Measurements from ENCODE around the gene ZNF506.

DNA sequence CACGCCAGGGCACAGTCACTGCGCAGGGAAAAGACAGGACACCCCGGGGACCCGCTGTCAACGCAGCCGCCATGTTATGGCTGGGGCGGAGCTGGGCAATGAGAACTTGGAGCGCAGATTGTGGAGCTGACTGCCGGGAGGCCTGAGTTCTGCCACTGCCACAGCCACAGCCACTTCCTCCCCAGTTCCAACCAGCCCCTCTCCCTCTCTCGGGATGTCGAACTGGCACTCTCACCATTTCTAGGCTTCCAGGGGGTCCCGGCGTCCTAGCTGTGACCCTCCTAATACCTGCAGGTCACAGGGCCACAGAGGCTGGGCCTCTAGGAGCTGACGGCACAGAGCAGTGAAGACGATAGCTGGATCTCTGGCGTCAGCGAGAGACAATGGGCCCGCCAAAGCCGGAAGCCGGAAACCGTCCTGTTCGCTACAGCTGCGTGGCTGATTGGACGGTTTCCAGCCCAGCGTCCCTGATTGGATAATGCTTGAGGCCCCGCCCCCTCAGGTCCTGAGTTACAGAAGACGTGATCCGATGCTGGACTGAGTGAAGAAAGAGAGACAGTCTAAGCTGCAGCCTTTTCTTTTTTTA, at the start of gene ZNF506:
- TF ChIP-seq, protein P1, sequence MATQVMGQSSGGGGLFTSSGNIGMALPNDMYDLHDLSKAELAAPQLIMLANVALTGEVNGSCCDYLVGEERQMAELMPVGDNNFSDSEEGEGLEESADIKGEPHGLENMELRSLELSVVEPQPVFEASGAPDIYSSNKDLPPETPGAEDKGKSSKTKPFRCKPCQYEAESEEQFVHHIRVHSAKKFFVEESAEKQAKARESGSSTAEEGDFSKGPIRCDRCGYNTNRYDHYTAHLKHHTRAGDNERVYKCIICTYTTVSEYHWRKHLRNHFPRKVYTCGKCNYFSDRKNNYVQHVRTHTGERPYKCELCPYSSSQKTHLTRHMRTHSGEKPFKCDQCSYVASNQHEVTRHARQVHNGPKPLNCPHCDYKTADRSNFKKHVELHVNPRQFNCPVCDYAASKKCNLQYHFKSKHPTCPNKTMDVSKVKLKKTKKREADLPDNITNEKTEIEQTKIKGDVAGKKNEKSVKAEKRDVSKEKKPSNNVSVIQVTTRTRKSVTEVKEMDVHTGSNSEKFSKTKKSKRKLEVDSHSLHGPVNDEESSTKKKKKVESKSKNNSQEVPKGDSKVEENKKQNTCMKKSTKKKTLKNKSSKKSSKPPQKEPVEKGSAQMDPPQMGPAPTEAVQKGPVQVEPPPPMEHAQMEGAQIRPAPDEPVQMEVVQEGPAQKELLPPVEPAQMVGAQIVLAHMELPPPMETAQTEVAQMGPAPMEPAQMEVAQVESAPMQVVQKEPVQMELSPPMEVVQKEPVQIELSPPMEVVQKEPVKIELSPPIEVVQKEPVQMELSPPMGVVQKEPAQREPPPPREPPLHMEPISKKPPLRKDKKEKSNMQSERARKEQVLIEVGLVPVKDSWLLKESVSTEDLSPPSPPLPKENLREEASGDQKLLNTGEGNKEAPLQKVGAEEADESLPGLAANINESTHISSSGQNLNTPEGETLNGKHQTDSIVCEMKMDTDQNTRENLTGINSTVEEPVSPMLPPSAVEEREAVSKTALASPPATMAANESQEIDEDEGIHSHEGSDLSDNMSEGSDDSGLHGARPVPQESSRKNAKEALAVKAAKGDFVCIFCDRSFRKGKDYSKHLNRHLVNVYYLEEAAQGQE (IDR thresholded peaks at IDR 0.05; ENCODE audit: unreplicated experiment) = no peak
- TF ChIP-seq CREB1 (CRISPR knock-in tag; IDR thresholded peaks at IDR 0.05; ENCODE audit: low read depth) = peak; percentile 80
- TF ChIP-seq, protein P2, sequence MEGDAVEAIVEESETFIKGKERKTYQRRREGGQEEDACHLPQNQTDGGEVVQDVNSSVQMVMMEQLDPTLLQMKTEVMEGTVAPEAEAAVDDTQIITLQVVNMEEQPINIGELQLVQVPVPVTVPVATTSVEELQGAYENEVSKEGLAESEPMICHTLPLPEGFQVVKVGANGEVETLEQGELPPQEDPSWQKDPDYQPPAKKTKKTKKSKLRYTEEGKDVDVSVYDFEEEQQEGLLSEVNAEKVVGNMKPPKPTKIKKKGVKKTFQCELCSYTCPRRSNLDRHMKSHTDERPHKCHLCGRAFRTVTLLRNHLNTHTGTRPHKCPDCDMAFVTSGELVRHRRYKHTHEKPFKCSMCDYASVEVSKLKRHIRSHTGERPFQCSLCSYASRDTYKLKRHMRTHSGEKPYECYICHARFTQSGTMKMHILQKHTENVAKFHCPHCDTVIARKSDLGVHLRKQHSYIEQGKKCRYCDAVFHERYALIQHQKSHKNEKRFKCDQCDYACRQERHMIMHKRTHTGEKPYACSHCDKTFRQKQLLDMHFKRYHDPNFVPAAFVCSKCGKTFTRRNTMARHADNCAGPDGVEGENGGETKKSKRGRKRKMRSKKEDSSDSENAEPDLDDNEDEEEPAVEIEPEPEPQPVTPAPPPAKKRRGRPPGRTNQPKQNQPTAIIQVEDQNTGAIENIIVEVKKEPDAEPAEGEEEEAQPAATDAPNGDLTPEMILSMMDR (conservative IDR thresholded peaks at IDR 0.05; ENCODE audit: low read depth in 2 of 2) = no peak
- TF ChIP-seq POLR2AphosphoS5 (IDR thresholded peaks at IDR 0.05; ENCODE audit: low read depth) = peak; percentile 96
- no peak for TF ChIP-seq NANOG (IDR thresholded peaks at IDR 0.05; ENCODE audit: borderline replicate concordance)
- TF ChIP-seq, protein P3, sequence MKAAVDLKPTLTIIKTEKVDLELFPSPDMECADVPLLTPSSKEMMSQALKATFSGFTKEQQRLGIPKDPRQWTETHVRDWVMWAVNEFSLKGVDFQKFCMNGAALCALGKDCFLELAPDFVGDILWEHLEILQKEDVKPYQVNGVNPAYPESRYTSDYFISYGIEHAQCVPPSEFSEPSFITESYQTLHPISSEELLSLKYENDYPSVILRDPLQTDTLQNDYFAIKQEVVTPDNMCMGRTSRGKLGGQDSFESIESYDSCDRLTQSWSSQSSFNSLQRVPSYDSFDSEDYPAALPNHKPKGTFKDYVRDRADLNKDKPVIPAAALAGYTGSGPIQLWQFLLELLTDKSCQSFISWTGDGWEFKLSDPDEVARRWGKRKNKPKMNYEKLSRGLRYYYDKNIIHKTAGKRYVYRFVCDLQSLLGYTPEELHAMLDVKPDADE (IDR thresholded peaks at IDR 0.05) = peak; percentile 56; the same call in 1 of the 2 replicates
- TF ChIP-seq EZH2 (IDR thresholded peaks at IDR 0.05; ENCODE audit: low read depth, unreplicated experiment) = no peak
- TF ChIP-seq, protein P4, sequence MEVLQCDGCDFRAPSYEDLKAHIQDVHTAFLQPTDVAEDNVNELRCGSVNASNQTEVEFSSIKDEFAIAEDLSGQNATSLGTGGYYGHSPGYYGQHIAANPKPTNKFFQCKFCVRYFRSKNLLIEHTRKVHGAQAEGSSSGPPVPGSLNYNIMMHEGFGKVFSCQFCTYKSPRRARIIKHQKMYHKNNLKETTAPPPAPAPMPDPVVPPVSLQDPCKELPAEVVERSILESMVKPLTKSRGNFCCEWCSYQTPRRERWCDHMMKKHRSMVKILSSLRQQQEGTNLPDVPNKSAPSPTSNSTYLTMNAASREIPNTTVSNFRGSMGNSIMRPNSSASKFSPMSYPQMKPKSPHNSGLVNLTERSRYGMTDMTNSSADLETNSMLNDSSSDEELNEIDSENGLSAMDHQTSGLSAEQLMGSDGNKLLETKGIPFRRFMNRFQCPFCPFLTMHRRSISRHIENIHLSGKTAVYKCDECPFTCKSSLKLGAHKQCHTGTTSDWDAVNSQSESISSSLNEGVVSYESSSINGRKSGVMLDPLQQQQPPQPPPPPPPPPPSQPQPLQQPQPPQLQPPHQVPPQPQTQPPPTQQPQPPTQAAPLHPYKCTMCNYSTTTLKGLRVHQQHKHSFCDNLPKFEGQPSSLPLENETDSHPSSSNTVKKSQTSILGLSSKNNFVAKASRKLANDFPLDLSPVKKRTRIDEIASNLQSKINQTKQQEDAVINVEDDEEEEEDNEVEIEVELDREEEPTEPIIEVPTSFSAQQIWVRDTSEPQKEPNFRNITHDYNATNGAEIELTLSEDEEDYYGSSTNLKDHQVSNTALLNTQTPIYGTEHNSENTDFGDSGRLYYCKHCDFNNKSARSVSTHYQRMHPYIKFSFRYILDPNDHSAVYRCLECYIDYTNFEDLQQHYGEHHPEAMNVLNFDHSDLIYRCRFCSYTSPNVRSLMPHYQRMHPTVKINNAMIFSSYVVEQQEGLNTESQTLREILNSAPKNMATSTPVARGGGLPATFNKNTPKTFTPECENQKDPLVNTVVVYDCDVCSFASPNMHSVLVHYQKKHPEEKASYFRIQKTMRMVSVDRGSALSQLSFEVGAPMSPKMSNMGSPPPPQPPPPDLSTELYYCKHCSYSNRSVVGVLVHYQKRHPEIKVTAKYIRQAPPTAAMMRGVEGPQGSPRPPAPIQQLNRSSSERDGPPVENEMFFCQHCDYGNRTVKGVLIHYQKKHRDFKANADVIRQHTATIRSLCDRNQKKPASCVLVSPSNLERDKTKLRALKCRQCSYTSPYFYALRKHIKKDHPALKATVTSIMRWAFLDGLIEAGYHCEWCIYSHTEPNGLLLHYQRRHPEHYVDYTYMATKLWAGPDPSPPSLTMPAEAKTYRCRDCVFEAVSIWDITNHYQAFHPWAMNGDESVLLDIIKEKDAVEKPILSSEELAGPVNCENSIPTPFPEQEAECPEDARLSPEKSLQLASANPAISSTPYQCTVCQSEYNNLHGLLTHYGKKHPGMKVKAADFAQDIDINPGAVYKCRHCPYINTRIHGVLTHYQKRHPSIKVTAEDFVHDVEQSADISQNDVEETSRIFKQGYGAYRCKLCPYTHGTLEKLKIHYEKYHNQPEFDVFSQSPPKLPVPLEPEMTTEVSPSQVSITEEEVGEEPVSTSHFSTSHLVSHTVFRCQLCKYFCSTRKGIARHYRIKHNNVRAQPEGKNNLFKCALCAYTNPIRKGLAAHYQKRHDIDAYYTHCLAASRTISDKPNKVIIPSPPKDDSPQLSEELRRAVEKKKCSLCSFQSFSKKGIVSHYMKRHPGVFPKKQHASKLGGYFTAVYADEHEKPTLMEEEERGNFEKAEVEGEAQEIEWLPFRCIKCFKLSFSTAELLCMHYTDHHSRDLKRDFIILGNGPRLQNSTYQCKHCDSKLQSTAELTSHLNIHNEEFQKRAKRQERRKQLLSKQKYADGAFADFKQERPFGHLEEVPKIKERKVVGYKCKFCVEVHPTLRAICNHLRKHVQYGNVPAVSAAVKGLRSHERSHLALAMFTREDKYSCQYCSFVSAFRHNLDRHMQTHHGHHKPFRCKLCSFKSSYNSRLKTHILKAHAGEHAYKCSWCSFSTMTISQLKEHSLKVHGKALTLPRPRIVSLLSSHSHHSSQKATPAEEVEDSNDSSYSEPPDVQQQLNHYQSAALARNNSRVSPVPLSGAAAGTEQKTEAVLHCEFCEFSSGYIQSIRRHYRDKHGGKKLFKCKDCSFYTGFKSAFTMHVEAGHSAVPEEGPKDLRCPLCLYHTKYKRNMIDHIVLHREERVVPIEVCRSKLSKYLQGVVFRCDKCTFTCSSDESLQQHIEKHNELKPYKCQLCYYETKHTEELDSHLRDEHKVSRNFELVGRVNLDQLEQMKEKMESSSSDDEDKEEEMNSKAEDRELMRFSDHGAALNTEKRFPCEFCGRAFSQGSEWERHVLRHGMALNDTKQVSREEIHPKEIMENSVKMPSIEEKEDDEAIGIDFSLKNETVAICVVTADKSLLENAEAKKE (CRISPR knock-in tag; IDR thresholded peaks at IDR 0.05) = no peak
- no peak for TF ChIP-seq EZH2phosphoT487 (IDR thresholded peaks at IDR 0.05; ENCODE audit: unreplicated experiment)
- TF ChIP-seq STAT1 (IDR thresholded peaks at IDR 0.05; ENCODE audit: unreplicated experiment) = no peak

Measured in GM23338 (cell line).